ENCODE results near the gene SIGLECL1. TPM values are rescaled to one million over a fixed set of nuclear protein-coding genes. Genes with fewer than 3 reads are reported as not detected.

SIGLECL1 gene
- total and polyA plus RNA-seq, 9 of the 15 experiments (the other 6 are each of a cell fraction or from before 2014, with no cell fraction given) = not detected

DNA sequence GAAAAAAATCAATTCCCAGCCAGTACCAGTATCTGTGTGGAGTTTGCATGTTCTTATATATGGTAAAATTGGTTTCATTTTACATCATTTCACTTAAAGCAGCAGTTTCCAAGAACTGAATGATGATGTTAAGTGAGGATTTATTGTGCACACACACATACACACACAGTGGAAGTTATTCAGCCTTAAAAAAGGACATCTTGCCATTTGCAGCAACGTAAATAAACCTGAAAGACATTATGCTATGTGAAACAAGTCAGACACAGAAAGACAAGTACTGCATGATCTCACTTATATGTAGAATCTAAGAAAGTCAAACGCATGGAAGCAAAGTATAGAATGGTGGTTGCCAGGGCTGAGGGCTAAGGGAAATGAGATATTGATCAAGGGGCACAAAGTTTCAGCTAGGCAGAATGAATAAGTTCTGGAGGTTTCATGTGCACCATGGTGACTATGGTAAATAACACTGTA is 5.3 kb downstream of the SIGLECL1 start:
- no peaks in the 10 kb centered on the region for H3K9me3 ChIP-seq (replicated peaks; ENCODE audit: control insufficient read depth, insufficient read depth, low read depth, low read length)
- H3K27me3 ChIP-seq (ENCODE audit: control insufficient read depth in 2 of 2, insufficient read depth in 2 of 2, low read length in 2 of 2) = 0 out of 5 replicates have a peak, but pooled peaks cover 0 to under 1% of the 10 kb centered on the region in 2 experiments
- no peak overlapping the region for H3K4me3 ChIP-seq
- H3K36me3 ChIP-seq (ENCODE audit: control insufficient read depth, insufficient read depth, low read length) = no peaks in the 10 kb centered on the region
- H3K4me1 ChIP-seq (replicated peaks in 1 of 2; ENCODE audit: control insufficient read depth in 2 of 2, insufficient read depth in 2 of 2, low read length in 2 of 2) = peaks cover 4 to 12% of the 10 kb centered on the region in 2 experiments; a peak in 3 of 5 replicates
- ChIA-PET POLR2A (no interaction called here), CTCF (ENCODE audit: low intra/inter-chr PET ratio) (no interaction called here)
- ATAC-seq (no peak), FAIRE-seq (no peak), DNase-seq (ENCODE audit: extremely low read depth in 1 of 4, low spot score in 3 of 4) (no peak)
- no peak overlapping the region for H3K4me2 ChIP-seq (ENCODE audit: insufficient read depth, low read length)
- no peaks in the 10 kb centered on the region for H3K79me2 ChIP-seq (ENCODE audit: control insufficient read depth, insufficient read depth, low read length)
- intact Hi-C loops (cut with micrococcal nuclease) (no loop called here), in situ Hi-C loops (cut with MboI) (loop anchor here (5.0 kb wide), 1 partner anchor 99 kb away; no protein-coding TSS in a partner anchor)
- no peaks in the 10 kb centered on the region for H3K9me1 ChIP-seq (ENCODE audit: control insufficient read depth, insufficient read depth, low read length)
- no peaks in the 10 kb centered on the region for H4K20me1 ChIP-seq (replicated peaks; ENCODE audit: control insufficient read depth, insufficient read depth, low read length)
- no peak overlapping the region for H3K9ac ChIP-seq (ENCODE audit: insufficient read depth in 1 of 2, low read depth in 2 of 2, low read length in 2 of 2)
- H3K27ac ChIP-seq (ENCODE audit: extremely low read depth, low read depth, low read length) = no peak overlapping the region
- BruUV-seq (replicated peaks) = no TSS peak
- 17% methylated on average over 2 of the region's 2 CpGs for WGBS (ENCODE audit: insufficient coverage, low coverage, missing lambda C conversion rate)
- no peak overlapping the region for H2AFZ ChIP-seq (ENCODE audit: low read depth, low read length)
- TF ChIP-seq SMAD2 (IDR thresholded peaks at IDR 0.05; ENCODE audit: low read depth, low read length) (no peak), IRF2 (CRISPR knock-in tag; IDR thresholded peaks at IDR 0.05) (no peak), ZNF785 (CRISPR knock-in tag; IDR thresholded peaks at IDR 0.05) (no peak), MCM5 (IDR thresholded peaks at IDR 0.05; ENCODE audit: low read depth) (no peak), HNRNPK (IDR thresholded peaks at IDR 0.05; ENCODE audit: low read depth, low read length, poor library complexity, severe bottlenecking) (no peak), LARP7 (IDR thresholded peaks at IDR 0.05) (no peak), PHF20 (IDR thresholded peaks at IDR 0.05; ENCODE audit: partially characterized antibody) (no peak)
- TF ChIP-seq, protein P1, sequence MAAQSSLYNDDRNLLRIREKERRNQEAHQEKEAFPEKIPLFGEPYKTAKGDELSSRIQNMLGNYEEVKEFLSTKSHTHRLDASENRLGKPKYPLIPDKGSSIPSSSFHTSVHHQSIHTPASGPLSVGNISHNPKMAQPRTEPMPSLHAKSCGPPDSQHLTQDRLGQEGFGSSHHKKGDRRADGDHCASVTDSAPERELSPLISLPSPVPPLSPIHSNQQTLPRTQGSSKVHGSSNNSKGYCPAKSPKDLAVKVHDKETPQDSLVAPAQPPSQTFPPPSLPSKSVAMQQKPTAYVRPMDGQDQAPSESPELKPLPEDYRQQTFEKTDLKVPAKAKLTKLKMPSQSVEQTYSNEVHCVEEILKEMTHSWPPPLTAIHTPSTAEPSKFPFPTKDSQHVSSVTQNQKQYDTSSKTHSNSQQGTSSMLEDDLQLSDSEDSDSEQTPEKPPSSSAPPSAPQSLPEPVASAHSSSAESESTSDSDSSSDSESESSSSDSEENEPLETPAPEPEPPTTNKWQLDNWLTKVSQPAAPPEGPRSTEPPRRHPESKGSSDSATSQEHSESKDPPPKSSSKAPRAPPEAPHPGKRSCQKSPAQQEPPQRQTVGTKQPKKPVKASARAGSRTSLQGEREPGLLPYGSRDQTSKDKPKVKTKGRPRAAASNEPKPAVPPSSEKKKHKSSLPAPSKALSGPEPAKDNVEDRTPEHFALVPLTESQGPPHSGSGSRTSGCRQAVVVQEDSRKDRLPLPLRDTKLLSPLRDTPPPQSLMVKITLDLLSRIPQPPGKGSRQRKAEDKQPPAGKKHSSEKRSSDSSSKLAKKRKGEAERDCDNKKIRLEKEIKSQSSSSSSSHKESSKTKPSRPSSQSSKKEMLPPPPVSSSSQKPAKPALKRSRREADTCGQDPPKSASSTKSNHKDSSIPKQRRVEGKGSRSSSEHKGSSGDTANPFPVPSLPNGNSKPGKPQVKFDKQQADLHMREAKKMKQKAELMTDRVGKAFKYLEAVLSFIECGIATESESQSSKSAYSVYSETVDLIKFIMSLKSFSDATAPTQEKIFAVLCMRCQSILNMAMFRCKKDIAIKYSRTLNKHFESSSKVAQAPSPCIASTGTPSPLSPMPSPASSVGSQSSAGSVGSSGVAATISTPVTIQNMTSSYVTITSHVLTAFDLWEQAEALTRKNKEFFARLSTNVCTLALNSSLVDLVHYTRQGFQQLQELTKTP (IDR thresholded peaks at IDR 0.05; ENCODE audit: low read depth in 1 of 2, partially characterized antibody in 2 of 2) = no peak
- TF ChIP-seq, protein P2, sequence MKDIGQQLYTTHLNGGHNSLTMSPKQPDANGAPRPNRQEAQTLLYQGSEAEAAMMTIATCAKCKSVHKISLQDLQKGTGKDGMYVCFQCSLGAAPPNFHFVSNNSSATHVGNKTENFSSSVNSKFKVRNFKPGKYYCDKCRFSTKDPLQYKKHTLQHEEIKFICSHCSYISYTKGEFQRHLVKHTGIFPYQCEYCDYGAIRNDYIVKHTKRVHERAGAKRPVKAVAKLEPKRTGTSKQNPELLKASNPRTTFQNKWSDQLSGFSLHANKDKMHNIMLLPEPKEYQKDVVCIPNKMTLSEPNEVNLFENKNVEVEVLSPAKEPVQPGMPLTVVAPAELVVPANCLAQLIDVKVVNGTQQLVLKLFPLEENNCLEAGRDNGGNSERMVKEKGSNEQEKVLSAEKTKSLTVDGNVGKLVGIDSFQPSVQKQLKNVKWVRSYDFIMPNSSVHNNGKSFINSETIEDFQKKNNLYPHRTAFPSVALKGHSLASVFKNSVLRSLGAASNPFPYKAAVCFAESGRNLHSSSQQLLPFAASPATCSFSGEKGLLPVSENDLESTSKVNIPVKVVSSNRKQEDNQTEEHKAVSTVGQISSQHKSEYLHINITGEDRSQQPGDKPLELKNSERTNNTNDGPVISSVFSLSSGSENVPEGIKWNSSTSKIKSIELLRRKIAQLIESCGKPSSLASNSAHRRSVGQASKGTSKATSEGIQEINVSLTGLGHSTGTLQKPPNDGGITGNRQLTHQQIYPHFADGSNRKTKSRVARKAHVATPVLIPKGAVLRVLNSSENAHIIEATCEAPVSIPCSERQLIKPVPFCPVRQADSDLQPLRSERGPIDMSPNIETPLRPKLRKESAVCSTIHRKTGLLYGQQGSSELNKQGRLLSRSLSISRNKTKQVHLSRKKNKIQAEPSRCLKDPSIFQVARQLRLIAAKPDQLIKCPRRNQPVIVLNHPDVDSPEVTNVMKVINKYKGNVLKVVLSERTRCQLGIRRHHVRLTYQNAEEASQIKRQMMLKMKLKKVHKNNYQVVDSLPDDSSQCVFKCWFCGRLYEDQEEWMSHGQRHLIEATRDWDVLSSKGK (CRISPR knock-in tag; IDR thresholded peaks at IDR 0.05) = no peak
- TF ChIP-seq, protein P3, sequence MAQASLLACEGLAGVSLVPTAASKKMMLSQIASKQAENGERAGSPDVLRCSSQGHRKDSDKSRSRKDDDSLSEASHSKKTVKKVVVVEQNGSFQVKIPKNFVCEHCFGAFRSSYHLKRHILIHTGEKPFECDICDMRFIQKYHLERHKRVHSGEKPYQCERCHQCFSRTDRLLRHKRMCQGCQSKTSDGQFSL (CRISPR knock-in tag; IDR thresholded peaks at IDR 0.05) = no peak
- TF ChIP-seq, protein P3 (tag; IDR thresholded peaks at IDR 0.05) = no peak
- TF ChIP-seq, protein P4, sequence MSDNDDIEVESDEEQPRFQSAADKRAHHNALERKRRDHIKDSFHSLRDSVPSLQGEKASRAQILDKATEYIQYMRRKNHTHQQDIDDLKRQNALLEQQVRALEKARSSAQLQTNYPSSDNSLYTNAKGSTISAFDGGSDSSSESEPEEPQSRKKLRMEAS (CRISPR knock-in tag; IDR thresholded peaks at IDR 0.05) = no peak
